Fibroblast of villous mesenchyme (primary cell): ENCODE measurements around the gene PCDHB3. TPM values are rescaled to one million over a fixed set of nuclear protein-coding genes. Genes with fewer than 3 reads are reported as not detected.
A peak's percentile ranks its signal among the peaks of the same experiment; 100 is the strongest.
"Not testable (repeated sequence)": the region's sequence is repeated elsewhere in the genome, so short reads cannot be mapped to it uniquely, and the experiment has no call there.

ENCODE experiments used
- DNase-seq: peaks from one replicate; pipeline ENCODE4 v3.0.0-alpha.2; 2010; ENCODE audit warnings: low read depth
- H3K4me3 ChIP-seq: 2 replicates; pipeline ENCODE4 v1.5.1; 2011; ENCODE audit warnings: low read depth, mild to moderate bottlenecking, low read length
- CTCF ChIP-seq: IDR thresholded peaks from 2 replicates; pipeline ENCODE4 v1.5.1; 2012; ENCODE audit warnings: low read depth, mild to moderate bottlenecking, low read length; ENCODE audit not compliant: insufficient read depth
- total RNA-seq: library from RNA; depleted of rRNA; stranded (reverse); fragments of >200 nt; gene quantifications from 2 replicates; pipeline ENCODE4 v1.2.3, GENCODE V29; 2012

The PCDHB3 gene
- total RNA-seq, 1 donor: 0.43 TPM

GRCh38 chr5:141149812-141150211, 49.5 kb downstream of the PCDHB3 start, which contains the start of gene PCDHB6:
Gene PCDHB6, plus strand, starts transcription at chr5:141150057. Its CDS starts 201 bp downstream, at chr5:141150258.
- DNase-seq: peak; percentile 7
- peak; percentile 21 for TF ChIP-seq CTCF
- no peak within 1 kb of the TSS for H3K4me3 ChIP-seq

- H3K4me3 ChIP-seq: no peak overlapping the region
- no peak for TF ChIP-seq CTCF
- DNase-seq: no peak
Observed at GRCh38 chr5:141150224-141150992, 50.1 kb downstream of the PCDHB3 start.

DNA sequence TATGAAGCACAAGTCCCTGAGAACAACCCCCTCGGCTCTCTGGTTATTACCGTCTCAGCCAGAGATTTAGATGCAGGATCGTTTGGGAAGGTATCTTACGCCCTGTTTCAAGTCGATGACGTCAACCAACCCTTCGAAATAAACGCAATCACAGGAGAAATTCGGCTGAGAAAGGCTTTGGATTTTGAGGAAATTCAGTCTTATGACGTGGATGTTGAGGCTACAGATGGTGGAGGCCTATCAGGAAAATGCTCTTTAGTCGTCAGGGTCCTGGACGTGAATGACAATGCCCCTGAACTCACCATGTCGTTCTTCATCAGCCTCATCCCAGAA, 50.7 kb downstream of the PCDHB3 start:
- no peak overlapping the region for H3K4me3 ChIP-seq
- no peak for TF ChIP-seq CTCF

DNA sequence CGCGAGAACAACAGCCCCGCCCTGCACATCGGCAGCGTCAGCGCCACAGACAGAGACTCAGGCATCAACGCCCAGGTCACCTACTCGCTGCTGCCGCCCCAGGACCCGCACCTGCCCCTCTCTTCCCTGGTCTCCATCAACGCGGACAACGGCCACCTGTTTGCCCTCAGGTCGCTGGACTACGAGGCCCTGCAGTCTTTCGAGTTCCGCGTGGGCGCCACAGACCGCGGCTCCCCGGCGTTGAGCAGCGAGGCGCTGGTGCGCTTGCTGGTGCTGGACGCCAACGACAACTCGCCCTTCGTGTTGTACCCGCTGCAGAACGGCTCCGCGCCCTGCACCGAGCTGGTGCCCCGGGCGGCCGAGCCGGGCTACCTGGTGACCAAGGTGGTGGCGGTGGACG, 51.4 kb downstream of the PCDHB3 start:
- H3K4me3 ChIP-seq, DNase-seq: not testable (repeated sequence)

More for the DNA sequence above, 50.7 kb downstream of the PCDHB3 start:
- DNase-seq: no peak

DNA sequence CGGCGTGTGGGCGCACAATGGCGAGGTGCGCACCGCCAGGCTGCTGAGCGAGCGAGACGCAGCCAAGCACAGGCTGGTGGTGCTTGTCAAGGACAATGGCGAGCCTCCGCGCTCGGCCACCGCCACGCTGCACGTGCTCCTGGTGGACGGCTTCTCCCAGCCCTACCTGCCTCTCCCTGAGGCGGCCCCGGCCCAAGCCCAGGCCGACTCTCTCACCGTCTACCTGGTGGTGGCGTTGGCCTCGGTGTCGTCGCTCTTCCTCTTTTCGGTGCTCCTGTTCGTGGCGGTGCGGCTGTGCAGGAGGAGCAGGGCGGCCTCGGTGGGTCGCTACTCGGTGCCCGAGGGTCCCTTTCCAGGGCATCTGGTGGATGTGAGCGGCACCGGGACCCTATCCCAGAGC, 51.8 kb downstream of the PCDHB3 start:
- DNase-seq, H3K4me3 ChIP-seq: not testable (repeated sequence)

Other genes with a start within 250 kb of the PCDHB3 start
- gene PCDHA10, start 244.6 kb upstream of the PCDHB3 start, total RNA-seq: under 0.01 TPM in 2 replicates
- under 0.01 TPM in 2 replicates for gene PCDHA11, start 231.5 kb upstream of the PCDHB3 start, total RNA-seq
- gene PCDHA12, start 225.2 kb upstream of the PCDHB3 start, total RNA-seq: under 0.01 TPM in 2 replicates
- under 0.01 TPM in 2 replicates for gene PCDHA13, start 218.3 kb upstream of the PCDHB3 start, total RNA-seq
- under 0.01 TPM in 2 replicates for gene PCDHAC1, start 174.2 kb upstream of the PCDHB3 start, total RNA-seq
- under 0.01 TPM in 2 replicates for gene PCDHAC2, start 134.0 kb upstream of the PCDHB3 start, total RNA-seq
- not detected in 2 replicates for gene PCDHB1, start 49.1 kb upstream of the PCDHB3 start, total RNA-seq
- under 0.01 and 0.32 TPM in 2 replicates for gene PCDHB2, start 5.9 kb upstream of the PCDHB3 start, total RNA-seq
- under 0.01 TPM in 2 replicates for gene PCDHB4, start 21.3 kb downstream of the PCDHB3 start, total RNA-seq
- under 0.01 and 0.32 TPM in 2 replicates for gene PCDHB5, start 34.7 kb downstream of the PCDHB3 start, total RNA-seq
- under 0.01 TPM in 2 replicates for gene PCDHB6, start 49.6 kb downstream of the PCDHB3 start, total RNA-seq
- under 0.01 and 0.43 TPM in 2 replicates for gene PCDHB7, start 72.2 kb downstream of the PCDHB3 start, total RNA-seq
- gene PCDHB8, start 77.3 kb downstream of the PCDHB3 start, total RNA-seq: under 0.01 TPM in 2 replicates
- gene PCDHB16, start 81.9 kb downstream of the PCDHB3 start, total RNA-seq: under 0.01 and 0.32 TPM in 2 replicates
- gene PCDHB9, start 86.7 kb downstream of the PCDHB3 start, total RNA-seq: under 0.01 and 0.64 TPM in 2 replicates
- gene PCDHB10, start 91.9 kb downstream of the PCDHB3 start, total RNA-seq: under 0.01 and 0.32 TPM in 2 replicates
- 0.32 TPM in 1 of 2 replicates, not detected in the other for gene PCDHB11, start 99.2 kb downstream of the PCDHB3 start, total RNA-seq
- under 0.01 TPM in 1 of 2 replicates, not detected in the other for gene PCDHB12, start 108.2 kb downstream of the PCDHB3 start, total RNA-seq
- gene PCDHB13, start 113.4 kb downstream of the PCDHB3 start, total RNA-seq: under 0.01 and 0.32 TPM in 2 replicates
- 0.32 and 0.43 TPM in 2 replicates for gene PCDHB14, start 122.9 kb downstream of the PCDHB3 start, total RNA-seq
- under 0.01 TPM in 2 replicates for gene PCDHB15, start 144.9 kb downstream of the PCDHB3 start, total RNA-seq
- under 0.01 and 0.64 TPM in 2 replicates for gene SLC25A2, start 203.6 kb downstream of the PCDHB3 start, total RNA-seq
- gene TAF7, start 220.3 kb downstream of the PCDHB3 start, total RNA-seq: 49.3 and 73.0 TPM in 2 replicates
- 0.64 and 0.86 TPM in 2 replicates for gene PCDHGA1, start 230.0 kb downstream of the PCDHB3 start, total RNA-seq
- 2.6 and 3.0 TPM in 2 replicates for gene PCDHGA2, start 238.3 kb downstream of the PCDHB3 start, total RNA-seq
- gene PCDHGA3, start 243.4 kb downstream of the PCDHB3 start, total RNA-seq: 3.2 and 4.3 TPM in 2 replicates
- gene PCDHGB1, start 249.6 kb downstream of the PCDHB3 start, total RNA-seq: 2.2 and 2.3 TPM in 2 replicates